Natural killer cell (primary cell): ENCODE data around the gene SPTBN4. TPM values are rescaled to one million over a fixed set of nuclear protein-coding genes. Genes with fewer than 3 reads are reported as not detected.

Source experiments
- ATAC-seq, 3 donors: fragments of 150-1000 bp in 2 of 3; fragments of 200-7000 bp in 1 of 3; cut with Tn5 transposase; 1 replicate in 1 of 3; 2 replicates in 2 of 3; pipeline ENCODE4 v1.10.0; 2021; ENCODE audit warnings: mild to moderate bottlenecking in 2 of 3, moderate library complexity in 2 of 3
- DNase-seq, 2 donors: peaks; one replicate each; pipeline versions ENCODE4 v3.0.0 to v3.0.0-alpha.2; 2013 to 2021; ENCODE audit warnings: mixed read lengths in 1 of 2
- H3K27ac ChIP-seq: one replicate; pipeline ENCODE4 v1.5.1; 2013; ENCODE audit warnings: mild to moderate bottlenecking, low read length
- H3K27me3 ChIP-seq: one replicate; pipeline ENCODE4 v1.6.1; 2013; ENCODE audit warnings: low read length; ENCODE audit not compliant: control insufficient read depth, insufficient read depth
- H3K36me3 ChIP-seq: one replicate; pipeline ENCODE4 v1.6.1; 2013; ENCODE audit warnings: low read length; ENCODE audit not compliant: control insufficient read depth, insufficient read depth
- H3K4me1 ChIP-seq: one replicate; pipeline ENCODE4 v1.6.1; 2013; ENCODE audit warnings: low read length; ENCODE audit not compliant: control insufficient read depth, insufficient read depth
- H3K4me3 ChIP-seq: one replicate; pipeline ENCODE4 v1.5.1; 2013; ENCODE audit warnings: low read length
- H3K9me3 ChIP-seq: one replicate; pipeline ENCODE4 v1.6.1; 2013; ENCODE audit warnings: low read length; ENCODE audit not compliant: control insufficient read depth, insufficient read depth
- H3K27ac Mint-ChIP-seq, 2 donors: one replicate each; pipeline ENCODE4 v1.8.0; 2022; ENCODE audit warnings: mild to moderate bottlenecking in 2 of 2, mixed read lengths in 2 of 2, moderate library complexity in 1 of 2
- H3K27me3 Mint-ChIP-seq, 2 donors: one replicate each; pipeline ENCODE4 v1.8.0; 2022; ENCODE audit warnings: low read depth in 2 of 2, mixed read lengths in 2 of 2
- H3K36me3 Mint-ChIP-seq: one replicate; pipeline ENCODE4 v1.8.0; 2022; ENCODE audit warnings: mixed read lengths
- H3K4me1 Mint-ChIP-seq, 2 donors: one replicate each; pipeline ENCODE4 v1.8.0; 2022; ENCODE audit warnings: mixed read lengths in 2 of 2
- H3K4me3 Mint-ChIP-seq: one replicate; pipeline ENCODE4 v1.8.0; 2022; ENCODE audit warnings: mild to moderate bottlenecking, moderate library complexity, mixed read lengths
- H3K9me3 Mint-ChIP-seq, 2 donors: one replicate each; pipeline ENCODE4 v1.8.0; 2022; ENCODE audit warnings: mixed read lengths in 2 of 2
- CTCF ChIP-seq: fragments of 200-600 bp; IDR thresholded peaks from one replicate; pipeline ENCODE4 v1.8.0; 2022; ENCODE audit warnings: antibody characterized with exemption
- WGBS: methylation state at CpG from one replicate; pipeline ENCODE4 v1.1.7; 2013; ENCODE audit warnings: missing lambda C conversion rate; ENCODE audit not compliant: insufficient coverage; 5-methylcytosine and 5-hydroxymethylcytosine counted together
- intact Hi-C: fragments of 100-400 bp; cut with micrococcal nuclease; formaldehyde crosslinking; loops from one replicate; pipeline ENCODE4 v1.14.2; 2022
- total RNA-seq, 4 donors: library from RNA; stranded (reverse); fragments of 120-200 nt in 1 of 4; gene quantifications; one replicate each; pipeline versions ENCODE4 v1.2.3 to v1.2.4, GENCODE V29; 2013 to 2022

Gene SPTBN4
- total RNA-seq, 3 donors from 2014 or later (not counting 1 experiment from before 2014, with no cell fraction given) = 0.16 to 0.63 (median 0.31) TPM

GRCh38 chr19:40594255-40594654 is 127.5 kb downstream of the SPTBN4 start:
- H3K4me3 Mint-ChIP-seq = no peak overlapping the region
- ATAC-seq = peak in 1 of 3 donors; percentile 19
- H3K27ac Mint-ChIP-seq = peak overlapping the region in 1 of 2 donors; percentile 77

GRCh38 chr19:40594657-40595091 is 127.9 kb downstream of the SPTBN4 start:
- no peaks in the 10 kb centered on the region for H3K9me3 Mint-ChIP-seq
- H3K9me3 ChIP-seq = no peaks in the 10 kb centered on the region
- H3K27ac Mint-ChIP-seq = peak overlapping the region in 1 of 2 donors; percentile 77
- intact Hi-C loops = loop anchor here (5.0 kb wide), 2 partner anchors 42 to 172 kb away; no protein-coding TSS in a partner anchor
- ATAC-seq (peak in 1 of 3 donors; percentile 31), DNase-seq (no peak)
- no peak overlapping the region for H3K27ac ChIP-seq
- no peak overlapping the region for H3K4me3 ChIP-seq
- H3K4me1 Mint-ChIP-seq = peaks cover 16 to 31% of the 10 kb centered on the region in 2 donors
- H3K27me3 Mint-ChIP-seq = peaks cover 11 to 26% of the 10 kb centered on the region in 2 donors
- H3K27me3 ChIP-seq = peaks cover 28% of the 10 kb centered on the region
- TF ChIP-seq CTCF = no peak
- H3K36me3 ChIP-seq = no peaks in the 10 kb centered on the region
- peaks cover 38% of the 10 kb centered on the region for H3K4me1 ChIP-seq
- no peak overlapping the region for H3K4me3 Mint-ChIP-seq
- 52% methylated on average over 13 of the region's 13 CpGs for WGBS
- no peaks in the 10 kb centered on the region for H3K36me3 Mint-ChIP-seq

More at GRCh38 chr19:40594255-40594654, 127.5 kb downstream of the SPTBN4 start:
- Histone ChIP-seq H3K9me3 (no peaks in the 10 kb centered on the region), H3K4me3 (no peak overlapping the region), H3K27ac (no peak overlapping the region), H3K27me3 (peaks cover 24% of the 10 kb centered on the region), H3K36me3 (no peaks in the 10 kb centered on the region), H3K4me1 (peaks cover 34% of the 10 kb centered on the region)
- 49% methylated on average over 8 of the region's 8 CpGs for WGBS
- Mint-ChIP-seq H3K27me3 (peaks cover 7 to 22% of the 10 kb centered on the region in 2 donors), H3K4me1 (peaks cover 12 to 30% of the 10 kb centered on the region in 2 donors), H3K36me3 (no peaks in the 10 kb centered on the region), H3K9me3 (no peaks in the 10 kb centered on the region)
- no peak for TF ChIP-seq CTCF
- intact Hi-C loops = no loop called here
- DNase-seq = peak in 1 of 2 donors; percentile 44

- intact Hi-C loops = loop anchor here (5.0 kb wide), 2 partner anchors 44 to 174 kb away; no protein-coding TSS in a partner anchor
- DNase-seq (no peak), ATAC-seq (no peak)
- WGBS = 10% methylated on average over 53 of the region's 53 CpGs
- Mint-ChIP-seq H3K27me3 (peaks cover 14 to 36% of the 10 kb centered on the region in 2 donors), H3K4me1 (peaks cover 21 to 42% of the 10 kb centered on the region in 2 donors), H3K4me3 (no peak overlapping the region), H3K27ac (no peak overlapping the region), H3K36me3 (no peaks in the 10 kb centered on the region), H3K9me3 (no peaks in the 10 kb centered on the region)
- H3K36me3 ChIP-seq = no peaks in the 10 kb centered on the region
- H3K9me3 ChIP-seq = no peaks in the 10 kb centered on the region
- no peak overlapping the region for H3K4me3 ChIP-seq
- no peak for TF ChIP-seq CTCF
- peaks cover 55% of the 10 kb centered on the region for H3K4me1 ChIP-seq
- peaks cover 43% of the 10 kb centered on the region for H3K27me3 ChIP-seq
- no peak overlapping the region for H3K27ac ChIP-seq
Measured at GRCh38 chr19:40596608-40597328, 130.0 kb downstream of the SPTBN4 start.
